Measurements from ENCODE around the gene MRGPRG.

Gene MRGPRG

GRCh38 chr11:3198815-3199214, 19.8 kb downstream of the MRGPRG start:
- no peak overlapping the region for H3K4me3 ChIP-seq (ENCODE audit: low read length)
- DNase-seq (ENCODE audit: low read depth), result no peak
- TF ChIP-seq, protein P1, sequence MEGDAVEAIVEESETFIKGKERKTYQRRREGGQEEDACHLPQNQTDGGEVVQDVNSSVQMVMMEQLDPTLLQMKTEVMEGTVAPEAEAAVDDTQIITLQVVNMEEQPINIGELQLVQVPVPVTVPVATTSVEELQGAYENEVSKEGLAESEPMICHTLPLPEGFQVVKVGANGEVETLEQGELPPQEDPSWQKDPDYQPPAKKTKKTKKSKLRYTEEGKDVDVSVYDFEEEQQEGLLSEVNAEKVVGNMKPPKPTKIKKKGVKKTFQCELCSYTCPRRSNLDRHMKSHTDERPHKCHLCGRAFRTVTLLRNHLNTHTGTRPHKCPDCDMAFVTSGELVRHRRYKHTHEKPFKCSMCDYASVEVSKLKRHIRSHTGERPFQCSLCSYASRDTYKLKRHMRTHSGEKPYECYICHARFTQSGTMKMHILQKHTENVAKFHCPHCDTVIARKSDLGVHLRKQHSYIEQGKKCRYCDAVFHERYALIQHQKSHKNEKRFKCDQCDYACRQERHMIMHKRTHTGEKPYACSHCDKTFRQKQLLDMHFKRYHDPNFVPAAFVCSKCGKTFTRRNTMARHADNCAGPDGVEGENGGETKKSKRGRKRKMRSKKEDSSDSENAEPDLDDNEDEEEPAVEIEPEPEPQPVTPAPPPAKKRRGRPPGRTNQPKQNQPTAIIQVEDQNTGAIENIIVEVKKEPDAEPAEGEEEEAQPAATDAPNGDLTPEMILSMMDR (conservative IDR thresholded peaks at IDR 0.05; ENCODE audit: low read depth, low read length), result no peak

DNA sequence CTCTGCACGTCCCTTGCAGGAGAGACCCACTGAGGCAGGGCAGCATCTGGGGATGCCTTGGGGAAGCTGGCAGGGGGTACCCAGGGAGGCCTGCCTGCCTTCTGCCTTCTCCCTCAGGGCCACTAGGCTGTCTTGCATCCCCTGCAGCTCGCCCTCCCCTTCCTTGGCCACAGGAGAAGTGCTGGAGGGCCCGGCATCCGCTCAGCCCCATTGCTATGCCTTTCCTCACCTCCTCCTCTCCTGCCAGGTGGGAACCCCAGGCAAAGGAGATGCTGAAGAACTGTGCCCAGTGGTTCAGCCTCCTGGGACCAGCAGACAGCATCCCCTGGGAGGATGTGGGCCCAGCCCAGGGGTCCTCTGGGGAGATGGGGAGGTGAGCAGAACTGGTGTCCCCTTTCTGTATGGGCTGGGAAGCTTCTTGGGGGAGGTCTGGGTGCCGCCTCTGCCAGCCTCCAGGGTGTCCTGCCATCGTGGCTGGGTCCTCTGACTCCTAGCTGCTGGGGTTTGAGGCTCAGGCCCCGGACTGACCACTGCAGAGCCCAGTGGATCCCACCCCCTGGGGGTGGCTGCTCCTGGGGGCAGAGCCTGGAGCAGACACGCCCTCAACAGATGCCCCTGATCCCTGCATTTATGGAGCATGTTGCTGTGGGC, 20.6 kb downstream of the MRGPRG start:
- TF ChIP-seq, protein P1 (conservative IDR thresholded peaks at IDR 0.05; ENCODE audit: low read depth, low read length), result no peak
- DNase-seq (ENCODE audit: low read depth), result no peak
- H3K4me3 ChIP-seq (ENCODE audit: low read length), result no peak overlapping the region

GRCh38 chr11:3197044-3197695, 21.4 kb downstream of the MRGPRG start:
- no peak for DNase-seq (ENCODE audit: low read depth)
- no peak overlapping the region for H3K4me3 ChIP-seq (ENCODE audit: low read length)
- TF ChIP-seq, protein P1 (conservative IDR thresholded peaks at IDR 0.05; ENCODE audit: low read depth, low read length), result no peak

DNA sequence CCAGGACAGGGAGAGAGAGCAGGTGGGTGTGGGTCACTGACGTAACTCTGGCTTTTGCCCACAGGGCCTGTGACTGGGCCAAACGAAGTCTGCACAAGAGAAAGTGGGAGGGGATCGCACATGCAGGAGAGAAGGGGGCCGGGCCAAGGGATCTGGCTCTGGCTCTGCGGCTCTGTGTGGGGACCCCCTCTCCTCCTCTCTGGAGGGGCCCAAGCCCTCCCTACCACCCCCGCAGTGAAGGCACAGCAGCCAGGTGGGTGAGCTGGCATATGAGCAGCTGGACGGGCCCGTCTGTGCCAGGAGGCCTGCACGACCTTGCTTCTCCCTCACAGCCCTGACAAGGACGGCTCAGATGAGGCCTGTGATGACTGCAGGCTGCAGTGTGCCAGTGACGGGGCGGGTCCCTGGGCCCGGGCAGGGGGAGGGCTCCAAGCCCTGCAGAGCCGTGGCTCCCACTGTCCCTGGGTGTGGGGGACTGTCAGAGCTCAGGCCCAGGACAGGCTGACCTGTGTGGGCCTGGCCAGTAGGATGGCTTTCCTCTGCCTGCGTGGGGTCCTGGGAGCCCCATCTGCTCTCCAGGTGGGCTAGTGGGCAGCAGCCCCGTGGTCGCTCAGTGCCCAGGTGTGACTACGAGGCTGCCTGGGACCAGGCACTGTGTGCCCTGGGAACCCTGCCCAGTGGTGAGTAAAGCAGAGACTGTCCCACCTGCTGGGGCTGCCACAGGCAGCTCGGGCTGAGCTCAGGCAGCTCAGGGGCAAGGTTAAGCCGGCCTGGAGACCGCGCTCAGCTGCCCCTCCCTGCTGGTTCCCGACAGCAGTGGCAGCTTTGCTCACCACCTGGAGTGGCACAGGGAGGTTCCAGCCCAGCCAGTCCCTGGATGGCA, 22.2 kb downstream of the MRGPRG start:
- H3K4me3 ChIP-seq (ENCODE audit: low read length), result no peak overlapping the region
- no peak for DNase-seq (ENCODE audit: low read depth)
- TF ChIP-seq, protein P1 (conservative IDR thresholded peaks at IDR 0.05; ENCODE audit: low read depth, low read length), result no peak

DNA sequence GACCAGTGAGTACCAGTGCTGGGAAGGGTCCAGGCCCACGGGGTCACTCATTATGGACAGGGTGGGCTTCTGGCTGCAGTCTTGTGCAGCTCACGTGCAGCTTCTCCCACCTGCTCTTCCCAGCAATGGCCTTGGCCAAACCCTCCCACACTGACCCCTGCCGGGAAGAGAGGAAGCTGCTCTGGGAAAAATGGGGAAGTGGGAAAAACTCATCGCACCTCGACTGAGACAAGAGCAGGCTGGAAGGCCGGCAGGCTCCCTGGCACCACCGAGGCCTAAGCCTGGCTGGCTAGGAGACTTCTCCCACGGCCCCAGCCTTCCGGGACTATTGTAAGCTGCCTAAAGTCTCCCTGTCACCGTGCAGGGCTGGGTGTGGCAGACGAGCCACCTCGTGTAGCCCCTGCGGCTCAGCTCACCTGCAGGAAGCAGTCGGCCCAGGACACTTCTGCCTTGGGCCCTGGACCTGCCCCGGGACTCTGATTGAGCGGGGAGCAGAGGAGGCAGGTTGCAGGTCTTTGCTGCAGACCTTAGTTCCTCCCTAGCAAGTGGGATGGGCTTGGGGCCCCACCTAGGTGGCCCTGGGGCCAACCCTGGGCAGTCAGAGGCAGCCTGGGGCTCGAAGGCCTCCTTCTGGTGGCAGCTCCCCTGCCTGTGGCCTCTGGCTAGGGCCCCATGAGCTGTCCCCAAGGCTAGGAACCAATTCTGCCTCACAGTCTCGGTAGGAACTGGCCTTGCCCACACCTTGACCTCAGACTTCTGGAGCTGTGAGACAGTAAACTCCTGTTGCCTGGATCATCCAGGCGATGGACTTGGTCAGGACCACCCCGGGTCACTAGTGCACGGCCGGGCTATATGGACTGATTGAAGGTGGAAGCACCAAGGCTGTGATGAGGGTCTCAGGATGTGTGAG, 23.1 kb downstream of the MRGPRG start:
- no peak for DNase-seq (ENCODE audit: low read depth)
- no peak overlapping the region for H3K4me3 ChIP-seq (ENCODE audit: low read length)

More for the DNA sequence above, 23.1 kb downstream of the MRGPRG start:
- TF ChIP-seq, protein P1 (conservative IDR thresholded peaks at IDR 0.05; ENCODE audit: low read depth, low read length), result peak; percentile 57
